NCI-H748 (cell line): ENCODE data around the gene UBXN7.
"Not testable (repeated sequence)": the region's sequence is repeated elsewhere in the genome, so short reads cannot be mapped to it uniquely, and the experiment has no call there.

ENCODE experiments used
- DNase-seq: peaks from one replicate; lab custom pipeline; 2025; ENCODE audit not compliant: unreplicated experiment; lab: John Stamatoyannopoulos, UW

UBXN7 gene

DNA sequence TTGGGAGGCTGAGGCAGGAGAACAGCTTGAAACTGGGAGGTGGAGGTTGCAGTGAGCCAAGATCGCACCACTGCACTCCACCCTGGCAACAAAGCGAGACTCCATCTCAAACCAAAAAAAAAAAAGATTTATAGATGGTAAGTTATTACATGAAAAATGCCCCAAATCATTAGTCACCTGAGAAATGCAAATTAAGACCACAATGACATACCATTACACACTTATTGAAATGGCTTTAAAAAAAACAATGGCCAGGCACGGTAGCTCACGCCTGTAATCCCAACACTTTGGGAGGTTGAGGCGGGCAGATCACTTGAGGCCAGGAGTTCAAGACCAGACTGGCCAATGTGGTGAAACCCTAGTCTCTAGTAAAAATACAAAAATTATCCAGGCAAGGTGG is 10.6 kb downstream of the UBXN7 start:
- not testable (repeated sequence) for DNase-seq

DNA sequence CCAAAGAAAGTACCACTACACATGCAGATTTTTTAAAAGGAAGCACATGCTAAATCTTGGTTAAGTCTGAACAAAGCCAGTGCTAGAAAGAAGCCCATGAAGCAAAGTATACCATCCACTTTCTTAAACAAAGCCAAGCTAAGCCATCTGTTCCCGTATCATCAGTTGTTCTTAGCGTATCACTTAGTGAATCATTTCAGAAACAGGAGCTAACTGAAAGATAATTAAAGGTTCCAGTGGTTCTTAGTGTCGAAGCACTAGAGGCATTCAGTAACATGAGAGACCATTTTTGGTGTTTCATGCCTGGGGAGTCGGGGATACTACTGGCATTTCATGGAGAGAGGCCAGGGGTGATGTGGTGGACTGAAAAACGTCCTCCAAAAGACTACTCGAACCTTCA is 12.8 kb downstream of the UBXN7 start:
- DNase-seq = no peak

DNA sequence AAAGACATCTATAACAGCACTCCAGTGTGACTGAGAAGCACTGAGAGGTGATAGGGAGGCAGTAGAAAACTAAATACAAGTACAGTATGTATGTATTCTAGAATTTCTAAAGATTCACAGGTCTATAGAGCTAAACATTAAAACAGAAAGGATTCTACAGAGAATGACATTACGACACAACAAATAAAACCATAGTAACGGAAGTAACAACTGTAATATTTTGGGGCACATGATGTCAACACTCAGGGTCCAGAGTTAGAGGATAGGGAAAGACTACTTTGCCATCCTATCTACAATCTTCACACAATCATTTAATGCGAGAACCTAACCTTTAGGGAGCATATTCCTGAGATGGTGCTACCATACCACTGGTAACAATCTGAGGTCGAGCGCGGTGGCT is 13.6 kb downstream of the UBXN7 start:
- DNase-seq = no peak

DNA sequence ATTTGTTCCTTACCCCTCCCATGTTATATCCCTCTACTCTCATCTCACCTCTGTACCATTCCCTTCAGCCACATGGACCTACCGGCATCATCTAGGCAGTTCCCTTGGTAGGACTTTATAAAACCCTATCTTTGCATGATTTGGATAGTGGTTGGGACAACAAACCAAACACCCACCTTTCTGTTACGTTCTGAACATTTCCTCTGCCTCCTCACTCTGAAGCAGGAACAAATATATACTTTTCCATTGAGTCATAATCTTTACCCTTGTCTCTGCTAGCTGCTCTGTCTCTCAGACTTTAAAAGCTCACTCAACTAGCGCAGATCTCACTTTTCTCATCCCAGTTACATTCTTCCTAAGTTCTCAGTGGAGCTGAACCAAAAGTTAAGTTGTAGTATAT is 17.8 kb downstream of the UBXN7 start:
- no peak for DNase-seq

DNA sequence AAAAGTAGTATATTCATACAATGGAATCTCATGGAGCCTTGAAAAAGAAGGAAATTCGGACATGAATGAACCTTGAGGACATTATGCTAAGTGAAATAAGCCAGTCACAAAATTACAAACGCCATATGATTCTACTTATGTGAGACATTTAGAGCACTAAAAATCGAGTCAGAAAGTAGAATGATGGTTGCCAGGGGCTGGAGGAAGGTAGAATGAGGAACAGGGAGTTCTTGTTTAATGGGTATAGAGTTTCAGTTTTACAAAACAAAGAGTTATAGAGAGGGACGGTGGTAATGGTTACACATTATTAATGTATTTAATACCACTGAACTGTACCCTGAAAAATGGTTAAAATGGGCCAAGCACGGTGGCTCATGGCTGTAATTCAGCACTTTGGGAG is 19.5 kb downstream of the UBXN7 start:
- DNase-seq = no peak

DNA sequence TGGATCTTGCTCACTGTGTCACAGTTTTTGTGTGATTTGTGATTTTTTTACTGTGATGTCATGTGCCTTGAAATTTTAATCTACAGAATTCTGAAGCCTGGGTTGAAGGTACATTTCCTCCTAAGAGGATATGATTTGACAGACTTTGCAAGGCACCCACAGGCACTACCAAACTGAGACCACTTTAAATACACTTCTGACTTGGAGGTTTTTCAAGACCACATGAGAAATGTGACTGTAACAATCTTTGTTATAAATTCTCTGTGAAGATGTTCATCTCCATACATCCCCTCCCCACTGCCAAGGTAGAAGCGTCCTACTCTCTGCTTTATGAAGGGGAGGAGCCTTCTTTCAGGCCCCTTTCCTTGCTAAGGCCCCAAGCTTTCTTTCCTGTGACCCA is 22.8 kb downstream of the UBXN7 start:
- no peak for DNase-seq

DNA sequence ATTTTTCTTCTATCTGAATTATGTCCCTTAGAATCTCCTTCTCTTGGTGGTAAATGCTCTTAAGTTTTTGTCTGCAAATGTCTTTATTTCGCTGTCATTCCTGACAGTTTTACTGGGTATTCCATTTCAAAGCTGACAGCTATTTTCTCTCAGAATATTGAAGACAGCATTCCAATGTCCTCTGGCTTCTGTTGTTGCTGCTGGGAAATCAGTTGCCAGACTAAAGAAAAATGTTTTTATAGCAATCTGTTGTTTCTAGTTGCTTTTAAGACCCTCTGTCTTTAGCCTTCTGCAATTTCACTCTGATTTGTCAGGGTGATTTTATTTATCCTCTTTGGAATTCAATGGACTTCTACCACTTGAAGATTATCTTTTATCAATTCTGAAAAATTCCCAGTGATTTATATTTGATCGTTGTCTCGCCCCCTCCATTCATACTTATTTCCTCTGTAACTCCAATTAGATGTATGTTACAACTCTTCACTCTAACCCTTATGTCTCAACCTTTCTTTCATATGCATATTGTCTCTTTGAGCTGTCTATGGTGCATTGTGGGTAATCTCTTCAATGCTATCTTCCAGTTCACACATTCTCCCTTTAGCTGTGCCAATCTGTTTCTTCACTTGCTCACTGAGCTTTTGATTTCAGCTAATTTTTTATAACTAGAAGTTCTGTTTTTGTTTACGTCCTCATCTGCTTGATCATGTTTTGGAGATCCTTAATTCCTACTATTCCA is 23.5 kb downstream of the UBXN7 start:
- no peak for DNase-seq

DNA sequence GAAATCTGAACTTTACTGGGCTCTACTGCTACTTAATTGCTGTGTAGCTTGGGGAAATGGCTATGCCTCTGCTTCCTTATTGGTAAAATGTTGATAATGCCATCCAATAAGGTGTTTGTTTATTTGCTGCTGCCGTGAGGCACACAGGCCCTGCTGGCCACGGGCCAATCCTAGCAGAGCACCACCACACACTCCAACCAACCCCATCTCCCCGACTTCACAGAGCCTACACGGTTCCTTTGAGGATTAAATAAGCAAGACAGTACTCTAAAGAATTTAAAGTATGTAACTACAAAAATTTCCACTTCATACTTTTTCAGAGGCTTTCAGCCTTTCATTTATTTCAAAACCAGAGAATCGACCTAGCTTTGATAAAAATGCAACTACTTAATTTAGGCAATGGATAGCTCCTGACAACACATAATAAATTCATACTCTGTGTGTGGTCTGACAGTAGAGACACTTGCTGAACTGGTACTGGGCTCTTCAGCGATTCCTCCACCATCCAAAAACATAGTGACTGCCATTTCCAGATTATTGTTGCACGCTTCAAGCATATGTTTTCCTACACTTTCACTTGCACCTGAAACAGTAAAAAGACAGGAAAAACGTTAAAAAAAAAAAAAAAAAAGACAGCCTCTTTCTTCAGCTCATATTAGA is 25.3 kb downstream of the UBXN7 start:
- DNase-seq = no peak

DNA sequence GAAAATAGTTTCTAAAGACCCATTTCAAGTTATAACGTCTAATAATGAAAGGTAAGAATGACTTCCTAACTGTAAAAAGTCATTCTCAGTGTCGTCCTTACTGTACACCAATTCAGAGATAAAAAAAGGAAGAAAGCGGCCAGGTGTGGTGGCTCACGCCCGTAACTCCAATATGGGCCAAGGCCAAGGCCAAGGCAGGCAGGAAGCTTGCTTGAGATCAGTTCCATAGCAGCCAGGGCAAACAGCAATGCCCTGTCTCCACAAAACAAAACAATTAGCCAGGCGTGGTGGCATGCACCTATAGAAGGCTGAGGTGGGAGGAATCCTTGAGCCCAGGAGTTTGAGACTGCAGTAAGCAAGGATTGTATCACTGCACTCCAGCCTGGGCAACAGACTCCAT is 31.9 kb downstream of the UBXN7 start:
- DNase-seq = no peak

DNA sequence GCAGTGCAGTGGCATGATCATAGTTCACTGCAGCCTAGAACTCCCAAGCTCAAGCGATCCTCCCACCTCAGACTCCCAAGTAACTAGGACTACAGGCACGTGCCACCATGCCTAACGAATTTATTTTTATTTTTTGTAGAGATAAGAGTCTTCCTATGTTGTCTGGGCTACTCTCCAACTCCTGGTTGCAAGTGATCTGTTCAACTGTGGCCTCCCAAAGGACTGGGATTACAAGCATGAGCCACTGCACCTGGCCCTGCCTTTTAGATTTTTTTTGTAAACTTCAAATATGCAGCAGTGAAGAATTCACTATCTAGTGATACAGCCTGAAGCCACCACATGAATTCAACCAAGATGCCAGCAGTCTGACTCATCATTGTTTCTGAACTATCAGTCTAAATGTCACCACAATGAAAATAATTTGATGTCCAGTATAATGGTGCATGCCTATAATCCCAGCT is 32.7 kb downstream of the UBXN7 start:
- DNase-seq = no peak

DNA sequence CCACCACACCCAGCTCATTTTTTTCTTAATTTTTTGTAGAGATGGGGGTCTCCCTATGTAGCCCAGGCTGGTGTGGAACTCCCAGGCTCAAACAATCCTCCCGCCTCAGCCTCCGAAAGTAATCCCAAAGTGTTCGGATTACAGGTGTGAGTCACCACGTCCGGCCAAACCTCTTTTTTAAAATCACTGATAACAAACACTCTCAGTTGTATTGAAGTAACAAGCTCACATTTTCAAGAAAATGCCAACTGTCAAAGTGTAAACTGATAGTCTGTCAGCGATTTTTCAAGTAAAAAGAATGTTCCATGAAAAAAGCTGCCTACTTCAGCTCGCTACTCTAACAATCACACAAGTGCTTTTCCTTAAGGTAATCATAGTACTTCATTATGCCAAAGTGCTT is 33.4 kb downstream of the UBXN7 start:
- no peak for DNase-seq

DNA sequence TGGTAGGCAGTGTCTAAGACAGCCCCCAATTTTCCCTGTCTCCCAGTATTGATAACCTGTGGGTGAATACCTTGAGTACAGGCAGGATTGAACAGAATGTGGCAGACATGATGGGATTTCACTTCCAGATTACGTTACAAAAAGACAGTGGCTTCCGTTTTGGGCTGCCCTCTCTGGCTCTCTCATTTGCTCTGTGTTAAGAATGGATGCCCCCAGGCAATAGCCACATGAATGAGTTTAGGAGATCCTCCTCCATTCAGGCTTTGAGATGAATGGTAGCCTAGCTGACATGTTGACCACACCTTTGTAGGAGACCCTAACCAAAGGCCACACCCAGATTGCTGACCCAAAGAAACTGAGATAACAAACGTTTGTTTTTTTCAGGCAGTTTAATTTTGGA is 34.3 kb downstream of the UBXN7 start:
- DNase-seq = no peak

DNA sequence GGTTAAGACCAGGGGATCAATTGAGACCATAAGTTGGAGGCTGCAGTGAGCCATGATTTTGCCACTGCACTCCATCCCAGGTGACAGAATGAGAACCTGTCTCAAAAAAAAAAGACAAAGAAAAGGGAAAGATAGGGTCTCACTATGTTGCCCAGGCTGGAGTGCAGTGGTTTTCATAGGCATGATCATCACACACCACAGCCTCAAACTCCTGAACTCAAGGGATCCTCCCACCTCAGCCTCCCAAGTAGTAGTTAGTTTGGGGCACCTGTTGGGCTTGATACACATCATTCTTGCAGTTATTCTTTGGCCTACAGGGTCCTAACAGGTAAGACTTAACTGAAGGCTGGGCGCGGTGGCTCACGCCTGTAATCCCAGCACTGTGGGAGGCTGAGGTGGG is 42.1 kb downstream of the UBXN7 start:
- no peak for DNase-seq

DNA sequence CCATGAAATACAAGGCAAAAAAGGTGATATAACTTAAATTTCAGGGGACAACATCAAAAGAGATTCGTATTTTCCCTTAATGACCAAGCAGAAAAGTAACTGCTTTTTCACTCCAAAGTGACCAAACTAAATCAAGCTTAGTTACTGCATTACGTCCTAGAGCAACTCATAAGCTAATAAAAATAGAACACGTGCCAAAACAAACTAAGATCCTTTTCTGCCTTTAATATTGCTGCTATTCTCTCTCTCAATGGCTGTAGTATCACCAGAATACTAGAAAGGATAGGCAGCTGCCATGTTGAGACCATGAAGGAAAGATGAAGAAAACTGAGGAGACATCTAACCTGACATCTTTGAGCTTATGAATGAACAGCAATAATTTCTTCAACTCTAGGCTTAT is 43.3 kb downstream of the UBXN7 start:
- DNase-seq = no peak

DNA sequence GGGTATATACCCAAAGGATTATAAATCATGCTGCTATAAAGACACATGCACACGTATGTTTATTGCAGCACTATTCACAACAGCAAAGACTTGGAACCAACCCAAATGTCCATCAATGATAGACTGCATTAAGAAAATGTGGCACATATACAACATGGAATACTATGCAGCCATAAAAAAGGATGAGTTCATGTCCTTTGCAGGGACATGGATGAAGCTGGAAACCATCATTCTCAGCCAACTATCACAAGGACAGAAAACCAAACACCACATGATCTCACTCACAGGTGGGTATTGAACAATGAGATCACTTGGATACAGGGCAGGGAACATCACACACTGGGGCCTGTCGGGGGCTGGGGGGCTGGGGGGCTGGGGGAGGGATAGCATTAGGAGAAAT is 44.3 kb downstream of the UBXN7 start:
- DNase-seq = not testable (repeated sequence)

DNA sequence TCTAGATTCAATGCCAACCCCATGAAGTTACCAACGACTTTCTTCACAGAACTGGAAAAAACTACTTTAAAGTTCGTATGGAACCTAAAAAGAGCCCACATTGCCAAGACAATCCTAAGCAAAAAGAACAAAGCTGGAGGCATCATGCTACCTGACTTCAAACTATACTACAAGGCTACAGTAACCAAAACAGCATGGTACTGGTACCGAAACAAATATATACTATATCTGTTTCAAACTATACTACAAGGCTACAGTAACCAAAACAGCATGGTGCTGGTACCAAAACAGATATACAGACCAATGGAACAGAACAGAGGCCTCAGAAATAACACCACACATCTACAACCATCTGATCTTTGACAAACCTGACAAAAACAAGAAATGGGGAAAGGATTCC is 45.4 kb downstream of the UBXN7 start:
- DNase-seq = not testable (repeated sequence)

DNA sequence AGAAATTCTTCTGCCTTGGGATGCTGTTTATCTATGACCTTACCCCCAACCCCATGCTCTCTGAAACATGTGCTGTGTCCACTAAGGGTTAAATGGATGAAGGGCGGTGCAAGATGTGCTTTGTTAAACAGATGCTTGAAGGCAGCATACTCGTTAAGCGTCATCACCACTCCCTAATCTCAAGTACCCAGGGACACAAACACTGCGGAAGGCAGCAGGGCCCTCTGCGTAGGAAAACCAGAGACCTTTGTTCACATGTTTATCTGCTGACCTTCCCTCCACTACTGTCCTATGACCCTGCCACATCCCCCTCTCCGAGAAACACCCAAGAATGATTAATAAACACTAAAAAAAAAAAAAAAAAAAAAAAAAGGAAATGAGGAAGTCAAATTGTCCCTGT is 46.2 kb downstream of the UBXN7 start:
- DNase-seq = not testable (repeated sequence)

DNA sequence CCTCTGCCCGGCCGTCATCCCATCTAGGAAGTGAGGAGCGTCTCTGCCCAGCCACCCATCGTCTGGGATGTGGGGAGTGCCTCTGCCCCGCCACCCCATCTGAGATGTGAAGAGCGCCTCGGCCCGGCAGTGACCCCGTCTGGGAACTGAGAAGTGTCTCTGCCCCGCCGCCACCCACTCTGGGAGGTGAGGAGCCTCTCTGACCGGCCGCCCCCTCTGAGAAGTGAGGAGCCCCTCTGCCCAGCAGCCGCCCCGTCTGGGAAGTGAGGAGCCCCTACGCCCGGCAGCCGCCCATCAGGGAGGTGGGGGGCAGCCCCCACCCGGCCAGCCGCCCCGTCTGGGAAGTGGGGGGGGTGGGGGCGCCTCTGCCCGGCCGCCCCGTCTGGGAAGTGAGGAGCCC is 46.8 kb downstream of the UBXN7 start:
- DNase-seq = not testable (repeated sequence)

DNA sequence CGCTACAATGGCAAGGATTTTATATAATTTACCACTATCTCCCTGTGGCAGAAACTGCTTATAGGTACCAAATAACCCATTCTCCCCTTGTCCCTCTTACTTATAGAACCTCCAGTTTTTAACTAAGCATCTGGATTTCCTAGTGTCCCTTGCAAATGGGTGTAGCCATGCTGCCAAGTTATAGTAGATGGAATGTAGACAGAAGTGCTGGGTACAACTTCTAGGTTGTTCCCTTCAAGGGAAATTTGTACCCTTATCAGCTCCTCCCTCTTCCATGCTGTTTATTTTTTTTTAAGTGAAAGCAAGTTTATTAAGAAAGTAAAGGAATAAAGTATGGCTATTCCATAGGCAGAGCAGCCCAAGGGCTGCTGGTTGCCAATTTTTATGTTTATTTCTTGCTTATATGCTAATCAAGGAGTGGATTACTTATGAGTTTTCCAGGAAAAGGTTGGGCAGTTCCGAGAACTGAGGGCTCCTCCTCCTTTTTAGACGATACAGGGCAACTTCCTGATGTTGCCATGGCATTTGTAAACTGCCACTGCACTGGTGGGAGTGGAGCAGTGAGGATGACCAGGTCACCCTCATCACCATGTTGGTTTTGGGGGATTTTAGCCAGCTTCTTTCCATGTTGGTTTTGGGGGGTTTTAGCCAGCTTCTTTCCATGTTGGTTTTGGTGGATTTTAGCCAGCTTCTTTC is 53.9 kb downstream of the UBXN7 start:
- no peak for DNase-seq

DNA sequence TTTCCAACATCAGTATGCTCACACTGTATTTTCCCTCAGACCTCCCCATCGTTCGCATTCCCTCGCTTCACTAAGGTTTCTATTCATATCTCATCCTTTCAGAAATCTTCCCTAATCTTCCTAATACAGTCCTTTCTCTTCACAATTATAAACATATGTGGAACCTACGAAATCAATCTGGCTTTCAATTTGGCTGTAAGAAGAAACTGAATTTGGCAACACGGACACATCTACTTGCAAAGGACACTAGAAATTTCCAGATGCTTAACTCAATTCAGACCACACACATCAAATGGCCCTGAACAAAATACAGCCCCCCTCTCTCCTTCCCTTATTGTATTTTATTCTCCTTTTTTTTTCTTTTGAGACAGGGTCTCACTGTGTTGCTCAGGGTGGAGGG is 54.9 kb downstream of the UBXN7 start:
- no peak for DNase-seq

DNA sequence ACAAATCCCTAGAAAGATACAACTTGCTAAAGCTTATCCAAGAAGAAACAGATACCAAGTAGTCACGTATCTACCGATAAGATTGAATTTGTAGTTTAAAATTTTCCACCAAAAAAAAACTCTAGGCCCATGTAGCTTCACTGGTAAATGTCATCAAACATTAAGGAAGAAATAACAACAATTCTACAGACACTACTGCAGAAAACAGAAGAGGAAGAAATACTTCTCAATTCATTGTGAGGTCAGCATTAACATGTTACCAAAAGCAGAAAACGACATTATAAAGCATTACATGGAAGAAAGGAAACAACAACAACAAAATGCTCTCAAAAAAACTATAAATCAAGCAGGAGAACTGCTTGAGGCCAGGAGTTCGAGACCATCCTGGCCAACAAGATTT is 66.5 kb downstream of the UBXN7 start:
- DNase-seq = no peak

DNA sequence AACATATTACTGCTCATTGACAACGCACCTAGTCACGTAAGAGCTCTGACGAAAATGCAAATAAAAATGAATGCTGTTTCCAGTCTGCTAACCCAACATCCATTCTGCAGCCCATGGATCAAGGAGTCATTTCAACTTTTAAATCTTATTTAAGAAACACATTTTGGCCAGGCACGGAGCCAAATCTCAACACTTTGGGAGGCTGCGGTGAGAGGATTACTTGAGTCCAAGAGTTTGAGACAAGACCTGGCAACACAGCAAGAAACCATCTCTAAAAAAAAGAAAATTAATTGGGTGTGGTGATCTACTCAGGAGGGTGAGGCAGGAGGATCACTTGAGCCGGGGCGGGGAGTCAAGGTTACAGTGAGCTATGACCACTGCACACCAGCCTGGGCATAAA is 71.6 kb downstream of the UBXN7 start:
- DNase-seq = no peak
